ENCODE measurements around the gene EPM2AIP1. TPM values are rescaled to one million over a fixed set of nuclear protein-coding genes. Genes with fewer than 3 reads are reported as not detected.

The EPM2AIP1 gene
- polyA plus RNA-seq, 1 of the 3 experiments (the other 2 are of a cell fraction), result 4.7 TPM

DNA sequence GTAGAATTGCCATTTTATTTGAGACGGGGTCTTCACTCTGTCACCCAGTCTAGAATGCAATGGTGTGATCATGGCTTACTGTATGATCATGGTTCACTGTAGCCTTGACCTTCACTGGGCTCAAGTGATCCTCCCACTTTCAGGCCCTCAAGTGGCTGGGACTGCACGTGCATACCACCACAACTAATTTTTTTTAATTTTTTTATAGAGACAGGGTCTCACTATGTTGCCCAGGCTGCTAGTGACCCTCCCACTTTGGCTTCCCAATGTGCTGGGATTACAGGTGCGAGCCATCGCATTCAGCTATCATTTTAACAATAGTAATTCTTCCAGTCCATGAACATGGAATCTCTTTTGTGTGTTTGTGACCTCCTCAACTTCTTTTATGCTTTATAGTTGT lies 11.9 kb downstream of the EPM2AIP1 start:
- peaks cover 22 to 35% of the 10 kb centered on the region in 2 experiments for H3K36me3 ChIP-seq (replicated peaks in 1 of 2; ENCODE audit: control insufficient read depth in 1 of 2, insufficient read depth in 2 of 2, low read length in 1 of 2)
- H3K27me3 ChIP-seq (ENCODE audit: insufficient read depth), result no peaks in the 10 kb centered on the region
- H3F3A ChIP-seq (replicated peaks; ENCODE audit: insufficient read depth), result no peaks in the 10 kb centered on the region
- ChIA-PET POLR2A (no interaction called here), CTCF (interaction anchor here (1.4 kb wide), 1 partner anchor 12 kb away, joined by 4 read pairs; the partner anchor contains the start of gene EPM2AIP1)
- no peaks in the 10 kb centered on the region for H3K4me1 ChIP-seq (ENCODE audit: control insufficient read depth in 1 of 2, insufficient read depth in 2 of 2, low read depth in 1 of 2, low read length in 1 of 2)
- WGBS (ENCODE audit: low lambda C conversion rate), result 98% methylated on average over 4 of the region's 4 CpGs
- H4K20me1 ChIP-seq (ENCODE audit: insufficient read depth), result no peaks in the 10 kb centered on the region
- H3K9ac ChIP-seq, result no peak overlapping the region
- no peak for DNase-seq
- no peak overlapping the region for H2AFZ ChIP-seq (ENCODE audit: low read depth)
- no peak overlapping the region for H3K27ac ChIP-seq (ENCODE audit: low read depth in 2 of 2, low read length in 1 of 2)
- H3K9me2 ChIP-seq, result no peaks in the 10 kb centered on the region
- no peak for TF ChIP-seq JUND (IDR thresholded peaks at IDR 0.05)
- no peak for TF ChIP-seq TAF1 (IDR thresholded peaks at IDR 0.05; ENCODE audit: borderline replicate concordance, low read depth, low read length)
- TF ChIP-seq NRF1 (IDR thresholded peaks at IDR 0.05; ENCODE audit: low read depth, low read length), result no peak
- TF ChIP-seq NFIC (IDR thresholded peaks at IDR 0.05; ENCODE audit: borderline replicate concordance), result no peak
- TF ChIP-seq RXRA (IDR thresholded peaks at IDR 0.05; ENCODE audit: borderline replicate concordance, low read depth), result no peak
- TF ChIP-seq RCOR1 (IDR thresholded peaks at IDR 0.05; ENCODE audit: low read length), result no peak
- no peak for TF ChIP-seq FOSL2 (IDR thresholded peaks at IDR 0.05; ENCODE audit: borderline replicate concordance, low read depth)
- TF ChIP-seq GATA2 (CRISPR knock-in tag; IDR thresholded peaks at IDR 0.05), result no peak
- no peak for TF ChIP-seq RFX5 (IDR thresholded peaks at IDR 0.05; ENCODE audit: low read length)
- TF ChIP-seq, protein P1, sequence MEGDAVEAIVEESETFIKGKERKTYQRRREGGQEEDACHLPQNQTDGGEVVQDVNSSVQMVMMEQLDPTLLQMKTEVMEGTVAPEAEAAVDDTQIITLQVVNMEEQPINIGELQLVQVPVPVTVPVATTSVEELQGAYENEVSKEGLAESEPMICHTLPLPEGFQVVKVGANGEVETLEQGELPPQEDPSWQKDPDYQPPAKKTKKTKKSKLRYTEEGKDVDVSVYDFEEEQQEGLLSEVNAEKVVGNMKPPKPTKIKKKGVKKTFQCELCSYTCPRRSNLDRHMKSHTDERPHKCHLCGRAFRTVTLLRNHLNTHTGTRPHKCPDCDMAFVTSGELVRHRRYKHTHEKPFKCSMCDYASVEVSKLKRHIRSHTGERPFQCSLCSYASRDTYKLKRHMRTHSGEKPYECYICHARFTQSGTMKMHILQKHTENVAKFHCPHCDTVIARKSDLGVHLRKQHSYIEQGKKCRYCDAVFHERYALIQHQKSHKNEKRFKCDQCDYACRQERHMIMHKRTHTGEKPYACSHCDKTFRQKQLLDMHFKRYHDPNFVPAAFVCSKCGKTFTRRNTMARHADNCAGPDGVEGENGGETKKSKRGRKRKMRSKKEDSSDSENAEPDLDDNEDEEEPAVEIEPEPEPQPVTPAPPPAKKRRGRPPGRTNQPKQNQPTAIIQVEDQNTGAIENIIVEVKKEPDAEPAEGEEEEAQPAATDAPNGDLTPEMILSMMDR (IDR thresholded peaks at IDR 0.05), result no peak
- TF ChIP-seq FOXM1 (IDR thresholded peaks at IDR 0.05; ENCODE audit: low read depth), result no peak
- no peak for TF ChIP-seq SIN3A (IDR thresholded peaks at IDR 0.05; ENCODE audit: borderline replicate concordance, low read depth, low read length)
- TF ChIP-seq, protein P2, sequence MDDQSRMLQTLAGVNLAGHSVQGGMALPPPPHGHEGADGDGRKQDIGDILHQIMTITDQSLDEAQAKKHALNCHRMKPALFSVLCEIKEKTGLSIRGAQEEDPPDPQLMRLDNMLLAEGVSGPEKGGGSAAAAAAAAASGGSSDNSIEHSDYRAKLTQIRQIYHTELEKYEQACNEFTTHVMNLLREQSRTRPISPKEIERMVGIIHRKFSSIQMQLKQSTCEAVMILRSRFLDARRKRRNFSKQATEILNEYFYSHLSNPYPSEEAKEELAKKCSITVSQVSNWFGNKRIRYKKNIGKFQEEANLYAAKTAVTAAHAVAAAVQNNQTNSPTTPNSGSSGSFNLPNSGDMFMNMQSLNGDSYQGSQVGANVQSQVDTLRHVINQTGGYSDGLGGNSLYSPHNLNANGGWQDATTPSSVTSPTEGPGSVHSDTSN (IDR thresholded peaks at IDR 0.05), result no peak
- TF ChIP-seq, protein P3, sequence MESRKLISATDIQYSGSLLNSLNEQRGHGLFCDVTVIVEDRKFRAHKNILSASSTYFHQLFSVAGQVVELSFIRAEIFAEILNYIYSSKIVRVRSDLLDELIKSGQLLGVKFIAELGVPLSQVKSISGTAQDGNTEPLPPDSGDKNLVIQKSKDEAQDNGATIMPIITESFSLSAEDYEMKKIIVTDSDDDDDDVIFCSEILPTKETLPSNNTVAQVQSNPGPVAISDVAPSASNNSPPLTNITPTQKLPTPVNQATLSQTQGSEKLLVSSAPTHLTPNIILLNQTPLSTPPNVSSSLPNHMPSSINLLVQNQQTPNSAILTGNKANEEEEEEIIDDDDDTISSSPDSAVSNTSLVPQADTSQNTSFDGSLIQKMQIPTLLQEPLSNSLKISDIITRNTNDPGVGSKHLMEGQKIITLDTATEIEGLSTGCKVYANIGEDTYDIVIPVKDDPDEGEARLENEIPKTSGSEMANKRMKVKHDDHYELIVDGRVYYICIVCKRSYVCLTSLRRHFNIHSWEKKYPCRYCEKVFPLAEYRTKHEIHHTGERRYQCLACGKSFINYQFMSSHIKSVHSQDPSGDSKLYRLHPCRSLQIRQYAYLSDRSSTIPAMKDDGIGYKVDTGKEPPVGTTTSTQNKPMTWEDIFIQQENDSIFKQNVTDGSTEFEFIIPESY (IDR thresholded peaks at IDR 0.05; ENCODE audit: borderline replicate concordance, low read depth), result no peak
- no peak for TF ChIP-seq ELF1 (IDR thresholded peaks at IDR 0.05)
- no peak for TF ChIP-seq MEF2A (IDR thresholded peaks at IDR 0.05; ENCODE audit: borderline replicate concordance, low read depth)
- no peak for TF ChIP-seq EP300 (IDR thresholded peaks at IDR 0.05; ENCODE audit: borderline replicate concordance in 1 of 2, low read depth in 1 of 2, low read length in 1 of 2)
- no peak for TF ChIP-seq GABPA (IDR thresholded peaks at IDR 0.05; ENCODE audit: low read depth)
- no peak overlapping the region for H3K4me3 ChIP-seq (ENCODE audit: low read depth in 2 of 2, low read length in 1 of 2)
- no peak overlapping the region for H3K4me2 ChIP-seq
- H3K9me3 ChIP-seq, result no peaks in the 10 kb centered on the region
- H3K79me2 ChIP-seq (ENCODE audit: insufficient read depth), result no peaks in the 10 kb centered on the region

Measured in SK-N-SH (cell line).